IPS DF 19.7 (cell line): ENCODE measurements around the gene GAPDH.
"Not testable (repeated sequence)": the region's sequence is repeated elsewhere in the genome, so short reads cannot be mapped to it uniquely, and the experiment has no call there.

ENCODE experiments used
- DNase-seq: peaks from one replicate; pipeline ENCODE4 v3.0.0-alpha.2; 2013; ENCODE audit warnings: low read depth, low spot score

Gene GAPDH

DNA sequence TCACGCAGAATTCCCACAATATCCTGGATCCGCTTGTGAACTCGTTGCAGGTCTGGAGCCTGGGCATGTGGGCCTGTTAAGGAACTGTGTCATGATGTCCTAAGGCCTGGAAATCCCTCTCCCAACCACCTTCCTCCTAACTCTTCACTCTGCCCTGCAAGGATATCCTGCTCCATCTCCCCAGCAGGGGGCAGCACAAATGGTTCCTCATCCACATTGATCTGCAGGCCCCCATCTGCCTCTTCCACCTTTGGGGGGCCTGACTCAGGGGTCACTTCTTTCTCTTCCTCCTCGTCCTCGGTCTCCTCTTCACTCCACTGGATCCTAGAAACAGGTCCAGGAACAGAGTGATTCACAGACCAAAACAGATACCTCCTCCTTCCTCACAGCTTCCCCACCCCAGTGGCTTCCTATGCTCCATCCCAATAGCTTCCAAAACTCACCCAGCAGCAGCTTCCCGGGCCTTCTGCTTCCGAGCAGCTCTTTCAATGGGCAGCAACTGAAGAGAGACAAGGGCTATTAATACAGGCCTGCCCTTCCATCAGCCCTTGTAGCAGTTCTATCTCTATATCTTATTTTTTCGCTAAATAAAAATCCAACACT, 29.2 kb downstream of the GAPDH start:
- no peak for DNase-seq

GRCh38 chr12:6567112-6567670, 32.9 kb downstream of the GAPDH start:
- DNase-seq = no peak

DNA sequence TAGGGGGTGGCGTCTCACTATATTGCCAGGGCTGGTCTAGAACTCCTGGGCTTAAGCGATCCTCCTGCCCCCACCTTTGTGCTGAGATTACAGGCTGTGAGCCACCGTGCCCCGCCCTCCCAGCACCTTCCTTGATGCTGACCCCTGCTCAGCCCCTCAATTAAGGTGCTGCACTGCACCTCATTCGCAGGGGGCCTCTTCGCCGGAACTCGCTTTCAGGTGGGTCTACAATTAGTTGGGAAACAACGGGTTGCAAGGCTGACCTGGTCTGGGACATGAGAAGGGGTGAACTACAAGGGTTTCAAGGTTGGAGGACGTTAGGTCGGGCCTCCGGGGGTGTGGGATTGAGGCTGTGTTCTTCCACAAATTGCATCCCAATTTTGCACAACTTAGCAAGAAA, 35.0 kb downstream of the GAPDH start:
- no peak for DNase-seq

DNA sequence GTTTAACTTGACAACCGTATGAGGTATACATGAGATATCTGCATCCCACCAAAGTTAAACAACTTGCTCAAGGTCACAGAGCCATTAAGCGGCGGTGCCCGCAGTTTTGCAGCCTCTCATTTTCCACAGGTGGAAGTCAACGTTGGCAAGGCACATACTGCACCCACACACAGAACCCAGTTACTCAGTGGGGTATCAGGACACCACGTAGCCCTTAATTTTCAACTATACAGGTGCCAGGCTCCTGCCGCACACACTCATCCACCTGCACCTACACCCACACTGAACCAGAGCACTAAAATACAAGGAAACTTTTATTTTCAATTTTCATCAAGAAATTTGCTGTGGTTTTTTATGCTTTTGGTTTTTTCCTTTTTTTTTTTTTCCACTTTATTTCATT, 35.5 kb downstream of the GAPDH start:
- no peak for DNase-seq

DNA sequence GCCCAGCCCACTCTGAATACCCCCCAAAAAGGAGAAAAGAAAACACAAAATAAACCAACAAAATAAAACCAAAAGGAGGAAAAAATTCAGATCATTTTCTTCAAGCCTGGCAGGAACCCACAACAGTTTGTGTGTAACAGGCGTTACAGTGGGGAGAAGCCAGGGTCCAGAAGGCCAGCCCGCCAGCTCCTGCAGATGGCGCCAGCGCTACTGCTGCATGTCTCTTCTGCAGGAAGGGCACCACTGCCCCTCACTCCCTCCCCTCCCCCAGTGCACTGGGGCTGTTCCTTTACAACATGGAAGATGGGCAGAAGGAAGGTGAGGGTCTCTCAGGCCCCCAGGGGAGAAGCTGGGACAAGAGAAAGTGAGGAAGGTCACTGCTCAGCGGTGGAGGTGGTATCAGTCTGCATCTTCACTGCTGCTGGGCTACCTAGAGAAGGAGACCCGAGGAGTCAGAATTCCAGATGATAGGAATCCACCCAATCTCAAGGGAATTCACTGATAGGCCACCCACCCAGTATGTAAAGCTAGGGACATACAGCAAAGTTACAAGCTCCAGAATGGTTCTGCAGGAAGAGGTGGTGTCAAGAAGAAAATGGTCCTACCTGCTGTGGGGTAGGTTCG, 36.1 kb downstream of the GAPDH start:
- no peak for DNase-seq

DNA sequence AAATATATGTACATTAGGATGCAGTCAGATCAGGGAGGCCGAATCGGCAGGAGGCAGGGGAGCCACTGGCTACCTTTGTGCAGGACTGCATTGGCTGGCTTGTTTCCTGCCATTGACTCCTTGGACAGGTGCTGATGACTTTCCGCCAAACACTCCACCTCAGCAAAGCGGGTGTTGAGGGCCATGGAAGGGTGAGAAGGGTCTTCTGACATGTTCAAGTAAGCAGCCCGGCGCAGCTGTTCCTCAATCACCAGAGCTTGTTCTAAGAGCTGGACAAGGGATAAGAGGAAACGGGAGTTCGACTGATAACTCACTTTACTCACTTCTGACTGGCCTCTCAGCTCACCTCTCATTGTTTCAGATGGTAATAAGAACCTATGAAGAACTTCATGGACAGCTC, 38.7 kb downstream of the GAPDH start:
- no peak for DNase-seq

- DNase-seq = no peak
Observed at GRCh38 chr12:6574576-6575295, 40.4 kb downstream of the GAPDH start.

DNA sequence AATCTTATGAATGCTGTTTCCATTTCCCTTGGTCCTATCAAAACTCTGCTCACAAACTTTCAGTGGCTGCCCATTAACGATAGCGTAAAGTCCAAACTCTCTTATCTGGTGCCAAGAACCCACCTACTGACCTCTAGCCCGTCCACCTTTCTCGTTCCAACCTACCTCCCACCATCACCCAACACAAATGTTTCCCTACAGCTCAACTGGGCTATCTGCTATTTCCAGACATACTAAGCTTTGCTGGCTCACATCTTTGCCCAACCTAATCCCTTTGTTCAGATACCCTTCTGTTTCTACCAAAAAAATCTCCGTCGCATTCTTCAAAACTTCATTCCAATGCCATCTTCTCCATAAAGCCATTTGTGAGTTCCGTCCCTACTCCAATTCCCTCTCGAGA, 41.3 kb downstream of the GAPDH start:
- no peak for DNase-seq

DNA sequence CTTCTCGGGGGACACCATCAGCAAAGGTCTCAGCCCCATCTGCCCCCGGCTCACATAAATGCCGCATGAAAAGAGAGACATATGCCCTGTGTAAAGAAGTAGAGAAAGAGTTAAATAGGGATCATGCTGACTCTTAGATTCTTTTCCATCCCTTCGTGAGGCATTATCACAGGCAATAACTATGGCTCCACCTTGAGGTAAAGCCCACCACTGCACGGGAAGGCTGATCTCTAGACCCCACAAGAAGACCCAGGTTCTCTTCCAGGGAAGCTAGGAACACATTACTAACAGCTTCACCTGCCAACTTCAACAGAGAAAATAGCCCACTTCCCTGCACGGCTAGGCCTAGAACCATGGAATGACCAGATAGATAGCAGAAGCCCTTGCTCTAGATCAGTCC, 47.9 kb downstream of the GAPDH start:
- DNase-seq = no peak

GRCh38 chr12:6582959-6583358, 48.6 kb downstream of the GAPDH start:
- DNase-seq = no peak

GRCh38 chr12:6584293-6584692, 50.0 kb downstream of the GAPDH start:
- no peak for DNase-seq

DNA sequence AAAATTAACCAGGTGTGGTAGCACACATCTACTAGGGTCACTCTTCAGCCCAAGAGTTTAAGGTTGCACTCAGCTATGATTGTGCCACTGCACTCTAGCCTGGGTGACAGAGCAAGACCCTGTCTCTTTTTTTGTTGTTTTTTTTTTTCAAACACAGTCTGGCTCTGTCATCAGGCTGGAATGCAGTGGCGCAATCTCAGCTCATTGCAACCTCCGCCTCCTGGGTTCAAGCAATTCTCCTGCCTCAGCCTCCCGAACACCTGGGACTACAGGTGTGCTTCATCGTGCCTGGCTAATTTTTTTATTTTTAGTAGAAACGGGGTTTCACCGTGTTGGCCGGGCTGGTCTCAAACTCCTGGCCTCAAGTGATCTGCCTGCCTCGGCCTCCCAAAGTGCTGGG, 52.3 kb downstream of the GAPDH start:
- DNase-seq = not testable (repeated sequence)
